Measurements from ENCODE around the gene TPX2.

Gene TPX2

GRCh38 chr20:31831771-31832306 is 92.7 kb downstream of the TPX2 start:
- Histone ChIP-seq H3K36me3 (ENCODE audit: insufficient read depth, low read length) (no peaks in the 10 kb centered on the region), H3K27ac (ENCODE audit: low read depth, low read length) (no peak overlapping the region), H3K4me1 (ENCODE audit: insufficient read depth, low read length) (peaks cover 6% of the 10 kb centered on the region; the same call in 1 of the 2 replicates), H3K9me3 (ENCODE audit: insufficient read depth, low read depth, low read length) (no peaks in the 10 kb centered on the region), H3K4me3 (ENCODE audit: low read length) (no peak overlapping the region), H3K9ac (ENCODE audit: low read depth, low read length) (no peak overlapping the region), H3K27me3 (ENCODE audit: insufficient read depth, low read length) (no peaks in the 10 kb centered on the region)
- WGBS: 95% methylated on average over 17 of the region's 17 CpGs

DNA sequence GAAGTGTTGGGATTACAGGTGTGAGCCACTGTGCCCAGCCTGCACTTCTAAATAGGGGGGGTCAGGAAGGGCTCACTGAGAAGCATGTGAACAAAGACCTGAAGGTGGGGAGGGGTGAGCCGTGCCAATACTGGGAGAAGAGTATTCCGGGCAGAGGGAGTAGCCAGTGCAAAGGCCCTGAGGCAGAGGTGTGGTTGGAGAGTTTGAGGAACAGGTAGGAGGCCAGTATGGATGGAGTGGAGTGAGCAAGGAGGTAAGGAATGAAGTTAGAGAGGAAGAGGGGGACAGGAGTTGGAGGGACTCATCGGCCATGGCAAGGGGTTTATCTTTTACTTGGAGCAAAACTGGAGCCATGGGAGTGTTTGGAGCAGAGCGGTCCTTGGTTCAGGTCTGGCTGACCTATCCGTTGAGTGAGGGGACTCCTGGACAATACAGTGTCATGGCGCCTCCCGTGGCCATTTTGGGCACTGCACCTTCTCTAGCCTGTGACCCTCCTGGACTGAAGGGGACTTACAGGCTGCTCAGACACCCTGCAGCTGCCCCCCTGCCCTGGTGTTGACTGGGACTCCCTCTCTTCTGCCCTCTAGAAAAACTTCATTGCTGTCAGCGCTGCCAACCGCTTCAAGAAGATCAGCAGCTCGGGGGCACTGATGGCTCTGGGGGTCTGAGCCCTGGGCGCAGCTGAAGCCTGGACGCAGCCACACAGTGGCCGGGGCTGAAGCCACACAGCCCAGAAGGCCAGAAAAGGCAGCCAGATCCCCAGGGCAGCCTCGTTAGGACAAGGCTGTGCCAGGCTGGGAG is 94.2 kb downstream of the TPX2 start:
- WGBS: 64% methylated on average over 14 of the region's 14 CpGs
- no peaks in the 10 kb centered on the region for H3K36me3 ChIP-seq (ENCODE audit: insufficient read depth, low read length)
- no peaks in the 10 kb centered on the region for H3K27me3 ChIP-seq (ENCODE audit: insufficient read depth, low read length)
- no peaks in the 10 kb centered on the region for H3K9me3 ChIP-seq (ENCODE audit: insufficient read depth, low read depth, low read length)
- no peak overlapping the region for H3K9ac ChIP-seq (ENCODE audit: low read depth, low read length)
- no peak overlapping the region for H3K4me3 ChIP-seq (ENCODE audit: low read length)
- H3K4me1 ChIP-seq (ENCODE audit: insufficient read depth, low read length): peaks cover 19% of the 10 kb centered on the region; the same call in 1 of the 2 replicates
- no peak overlapping the region for H3K27ac ChIP-seq (ENCODE audit: low read depth, low read length)

- no peaks in the 10 kb centered on the region for H3K27me3 ChIP-seq (ENCODE audit: insufficient read depth, low read length)
- H3K9ac ChIP-seq (ENCODE audit: low read depth, low read length): no peak overlapping the region
- no peaks in the 10 kb centered on the region for H3K36me3 ChIP-seq (ENCODE audit: insufficient read depth, low read length)
- no peak overlapping the region for H3K4me3 ChIP-seq (ENCODE audit: low read length)
- no peak overlapping the region for H3K27ac ChIP-seq (ENCODE audit: low read depth, low read length)
- 90% methylated on average over 18 of the region's 20 CpGs for WGBS
- H3K4me1 ChIP-seq (ENCODE audit: insufficient read depth, low read length): peaks cover 19% of the 10 kb centered on the region; the same call in 1 of the 2 replicates
- H3K9me3 ChIP-seq (ENCODE audit: insufficient read depth, low read depth, low read length): no peaks in the 10 kb centered on the region
These were observed 94.9 kb downstream of the TPX2 start for GRCh38 chr20:31833931-31834521.

DNA sequence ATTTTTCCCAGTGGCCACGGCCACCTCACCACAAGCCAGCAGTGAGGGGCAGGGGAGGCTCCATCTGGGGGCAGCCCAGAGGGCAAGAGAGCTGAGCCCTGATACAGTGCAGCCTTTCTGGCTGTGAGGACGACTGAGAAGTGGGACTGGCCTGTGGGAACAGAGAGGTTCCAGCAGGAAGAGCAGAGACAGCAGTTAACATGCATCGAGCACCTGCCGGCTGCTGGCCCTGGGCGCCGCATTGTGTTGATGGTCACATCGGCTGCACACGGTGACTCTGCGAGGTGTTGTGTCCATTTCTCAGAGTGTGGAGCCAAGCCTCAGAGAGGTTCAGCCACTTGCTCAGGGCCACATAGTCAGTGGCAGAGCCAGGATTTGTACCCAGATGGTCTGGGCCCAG is 96.5 kb downstream of the TPX2 start:
- no peak overlapping the region for H3K4me3 ChIP-seq (ENCODE audit: low read length)

DNA sequence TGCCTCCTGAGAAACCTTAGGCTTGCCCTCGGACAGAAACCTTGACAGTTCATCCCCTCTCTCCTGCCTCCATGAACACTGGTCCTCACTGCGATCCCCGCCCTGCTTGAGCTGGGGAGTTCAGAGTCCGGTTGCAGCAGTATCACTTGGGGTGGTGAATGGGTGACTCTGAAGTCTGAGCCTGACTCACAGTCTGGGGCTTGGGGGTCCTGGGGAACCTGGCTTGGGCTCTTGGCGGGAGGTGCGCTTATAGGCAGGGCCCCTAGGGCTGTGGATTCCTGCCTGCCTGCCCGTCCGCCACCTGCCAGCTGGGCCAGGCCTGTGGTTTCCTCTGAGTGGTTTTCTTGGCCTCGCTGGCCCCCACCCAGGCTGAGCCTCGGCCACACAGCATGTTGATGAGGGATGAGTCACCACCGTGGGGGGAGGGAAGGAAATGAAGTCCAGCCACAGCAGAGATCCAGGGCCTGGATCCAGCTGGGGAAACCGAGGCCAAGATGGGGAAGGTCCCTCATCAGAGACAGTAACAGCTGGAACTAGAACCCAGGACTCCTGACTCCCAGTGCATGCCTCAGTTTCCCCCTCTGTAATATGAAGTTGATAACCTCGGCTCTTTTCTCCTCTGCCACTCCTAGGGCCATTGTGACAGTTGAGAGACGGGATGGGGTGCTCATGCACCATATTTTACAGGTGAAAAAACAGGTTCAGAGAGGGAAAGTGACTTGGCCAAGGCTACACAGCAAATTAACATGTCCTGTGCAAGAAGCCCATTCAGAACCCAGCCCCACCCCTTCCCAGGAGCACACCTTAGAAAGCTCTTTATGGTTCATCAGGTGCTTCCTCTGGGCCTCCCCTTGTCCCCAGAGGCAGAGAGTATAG is 97.1 kb downstream of the TPX2 start:
- peaks cover 19% of the 10 kb centered on the region; the same call in 1 of the 2 replicates for H3K4me1 ChIP-seq (ENCODE audit: insufficient read depth, low read length)
- H3K9me3 ChIP-seq (ENCODE audit: insufficient read depth, low read depth, low read length): no peaks in the 10 kb centered on the region
- H3K27me3 ChIP-seq (ENCODE audit: insufficient read depth, low read length): no peaks in the 10 kb centered on the region
- no peaks in the 10 kb centered on the region for H3K36me3 ChIP-seq (ENCODE audit: insufficient read depth, low read length)
- H3K9ac ChIP-seq (ENCODE audit: low read depth, low read length): no peak overlapping the region
- H3K27ac ChIP-seq (ENCODE audit: low read depth, low read length): no peak overlapping the region
- no peak overlapping the region for H3K4me3 ChIP-seq (ENCODE audit: low read length)
- WGBS: 72% methylated on average over 14 of the region's 14 CpGs

More for the DNA sequence above, 96.5 kb downstream of the TPX2 start:
- Histone ChIP-seq H3K27ac (ENCODE audit: low read depth, low read length) (no peak overlapping the region), H3K9ac (ENCODE audit: low read depth, low read length) (no peak overlapping the region), H3K27me3 (ENCODE audit: insufficient read depth, low read length) (no peaks in the 10 kb centered on the region), H3K36me3 (ENCODE audit: insufficient read depth, low read length) (no peaks in the 10 kb centered on the region), H3K9me3 (ENCODE audit: insufficient read depth, low read depth, low read length) (no peaks in the 10 kb centered on the region), H3K4me1 (ENCODE audit: insufficient read depth, low read length) (peaks cover 19% of the 10 kb centered on the region; the same call in 1 of the 2 replicates)
- WGBS: 88% methylated on average over 9 of the region's 9 CpGs

GRCh38 chr20:31836853-31837608 is 97.9 kb downstream of the TPX2 start:
- Histone ChIP-seq H3K4me3 (ENCODE audit: low read length) (no peak overlapping the region), H3K27me3 (ENCODE audit: insufficient read depth, low read length) (no peaks in the 10 kb centered on the region), H3K27ac (ENCODE audit: low read depth, low read length) (no peak overlapping the region), H3K4me1 (ENCODE audit: insufficient read depth, low read length) (peaks cover 19% of the 10 kb centered on the region; the same call in 1 of the 2 replicates), H3K36me3 (ENCODE audit: insufficient read depth, low read length) (no peaks in the 10 kb centered on the region), H3K9ac (ENCODE audit: low read depth, low read length) (no peak overlapping the region), H3K9me3 (ENCODE audit: insufficient read depth, low read depth, low read length) (no peaks in the 10 kb centered on the region)
- WGBS: 74% methylated on average over 5 of the region's 5 CpGs

DNA sequence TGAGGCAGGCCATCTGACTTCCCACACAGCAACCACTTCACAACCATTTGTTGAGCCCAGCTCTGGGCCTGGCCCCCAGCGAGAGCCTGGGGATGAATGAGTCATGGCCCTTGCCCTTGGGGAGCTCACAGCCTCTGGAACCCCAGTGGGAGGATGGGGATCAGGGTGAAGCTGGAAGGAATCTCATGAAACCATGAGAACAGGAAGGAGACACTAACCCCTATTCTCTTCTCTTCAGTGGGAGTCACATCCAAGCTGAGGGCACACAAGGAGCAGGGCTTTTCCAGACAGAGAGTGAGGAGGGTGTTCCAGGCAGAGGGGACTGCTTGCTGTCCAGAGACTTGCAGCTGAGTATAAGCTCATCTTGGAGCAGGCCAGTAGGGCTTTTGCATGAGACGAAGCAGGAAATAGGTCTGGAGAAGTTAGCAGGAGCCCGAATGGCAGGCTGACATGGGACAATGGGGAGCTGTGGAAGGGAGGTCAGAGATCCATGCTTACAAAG is 98.9 kb downstream of the TPX2 start:
- no peaks in the 10 kb centered on the region for H3K27me3 ChIP-seq (ENCODE audit: insufficient read depth, low read length)
- no peaks in the 10 kb centered on the region for H3K36me3 ChIP-seq (ENCODE audit: insufficient read depth, low read length)
- WGBS: 68% methylated on average over 3 of the region's 3 CpGs
- H3K4me1 ChIP-seq (ENCODE audit: insufficient read depth, low read length): peaks cover 27% of the 10 kb centered on the region
- no peak overlapping the region for H3K27ac ChIP-seq (ENCODE audit: low read depth, low read length)
- H3K4me3 ChIP-seq (ENCODE audit: low read length): no peak overlapping the region
- H3K9ac ChIP-seq (ENCODE audit: low read depth, low read length): no peak overlapping the region
- H3K9me3 ChIP-seq (ENCODE audit: insufficient read depth, low read depth, low read length): no peaks in the 10 kb centered on the region

- WGBS: 95% methylated on average over 9 of the region's 9 CpGs
- H3K27me3 ChIP-seq (ENCODE audit: insufficient read depth, low read length): no peaks in the 10 kb centered on the region
- no peak overlapping the region for H3K9ac ChIP-seq (ENCODE audit: low read depth, low read length)
- H3K4me3 ChIP-seq (ENCODE audit: low read length): no peak overlapping the region
- H3K4me1 ChIP-seq (ENCODE audit: insufficient read depth, low read length): peaks cover 29% of the 10 kb centered on the region
- H3K36me3 ChIP-seq (ENCODE audit: insufficient read depth, low read length): no peaks in the 10 kb centered on the region
- no peaks in the 10 kb centered on the region for H3K9me3 ChIP-seq (ENCODE audit: insufficient read depth, low read depth, low read length)
- no peak overlapping the region for H3K27ac ChIP-seq (ENCODE audit: low read depth, low read length)
These were observed 99.7 kb downstream of the TPX2 start for GRCh38 chr20:31838646-31839292.

GRCh38 chr20:31839782-31840487 is 100.8 kb downstream of the TPX2 start:
- H3K27me3 ChIP-seq (ENCODE audit: insufficient read depth, low read length): no peaks in the 10 kb centered on the region
- WGBS: 92% methylated on average over 5 of the region's 5 CpGs
- no peaks in the 10 kb centered on the region for H3K9me3 ChIP-seq (ENCODE audit: insufficient read depth, low read depth, low read length)
- no peak overlapping the region for H3K4me3 ChIP-seq (ENCODE audit: low read length)
- peaks cover 28% of the 10 kb centered on the region for H3K4me1 ChIP-seq (ENCODE audit: insufficient read depth, low read length)
- no peak overlapping the region for H3K27ac ChIP-seq (ENCODE audit: low read depth, low read length)
- H3K9ac ChIP-seq (ENCODE audit: low read depth, low read length): no peak overlapping the region
- no peaks in the 10 kb centered on the region for H3K36me3 ChIP-seq (ENCODE audit: insufficient read depth, low read length)
